GM19463 (cell line): ENCODE results near the gene RNF41.

Source experiments
- ATAC-seq: cut with Tn5 transposase; IDR thresholded peaks from one replicate; pipeline ENCODE4 v1.9.1; 2021; ENCODE audit warnings: mild to moderate bottlenecking, moderate library complexity; ENCODE audit not compliant: unreplicated experiment

RNF41 gene

DNA sequence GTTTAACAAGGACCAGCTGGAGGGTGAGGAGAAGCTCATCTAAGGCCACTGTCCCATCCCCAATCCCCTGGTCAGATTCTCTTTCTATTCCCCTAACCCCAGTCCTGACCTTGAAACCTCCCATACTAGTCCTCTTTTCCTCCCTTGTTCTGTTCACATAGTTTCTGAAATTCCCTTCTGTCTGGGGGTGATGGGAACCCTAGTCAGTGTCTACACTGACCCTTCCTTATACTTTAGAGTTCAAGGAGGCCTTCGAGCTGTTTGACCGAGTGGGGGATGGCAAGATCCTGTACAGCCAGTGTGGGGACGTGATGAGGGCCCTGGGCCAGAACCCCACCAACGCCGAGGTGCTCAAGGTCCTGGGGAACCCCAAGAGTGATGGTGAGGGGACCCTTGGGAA is 66.9 kb downstream of the RNF41 start:
- no peak for ATAC-seq

DNA sequence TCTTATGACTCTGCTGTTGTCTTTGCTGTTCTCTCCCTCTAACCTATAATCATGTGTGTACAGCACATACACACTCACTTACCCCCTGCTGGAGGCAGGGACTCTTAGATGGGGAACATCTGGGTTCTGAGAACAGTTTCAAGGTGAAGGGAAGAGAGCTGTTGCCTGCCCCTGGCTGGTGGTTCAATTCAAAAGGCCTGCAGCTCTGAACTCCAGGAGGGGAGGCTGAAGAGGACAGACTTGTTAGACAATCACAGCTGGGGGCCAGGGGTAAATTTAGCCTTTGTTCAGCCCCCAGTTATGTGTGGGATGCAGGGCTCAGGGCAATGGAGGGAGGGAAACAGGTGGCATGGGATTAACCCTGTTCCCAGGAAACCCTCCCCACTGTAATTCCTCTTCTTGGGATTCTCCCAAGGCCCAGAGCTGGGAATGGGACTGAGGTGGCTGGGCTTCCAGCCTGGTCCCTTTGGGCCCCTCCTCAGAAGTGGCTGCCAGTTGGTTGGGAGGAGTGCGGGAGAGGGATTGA is 67.4 kb downstream of the RNF41 start:
- no peak for ATAC-seq

DNA sequence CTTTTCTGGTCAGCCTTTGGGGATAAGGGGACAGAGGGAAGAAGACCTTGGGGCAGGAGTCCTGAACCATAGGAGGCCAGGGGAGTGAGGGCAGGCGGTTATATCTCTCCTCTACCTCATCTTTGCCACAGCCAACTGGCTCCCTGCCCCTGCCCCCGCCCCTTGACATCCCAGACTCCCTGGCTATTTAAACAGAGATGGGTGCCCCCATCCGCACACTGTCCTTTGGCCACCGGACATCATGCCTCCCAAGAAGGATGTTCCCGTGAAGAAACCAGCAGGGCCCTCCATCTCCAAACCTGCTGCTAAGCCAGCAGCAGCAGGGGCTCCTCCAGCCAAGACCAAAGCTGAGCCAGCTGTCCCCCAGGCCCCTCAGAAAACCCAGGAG is 68.0 kb downstream of the RNF41 start:
- no peak for ATAC-seq

DNA sequence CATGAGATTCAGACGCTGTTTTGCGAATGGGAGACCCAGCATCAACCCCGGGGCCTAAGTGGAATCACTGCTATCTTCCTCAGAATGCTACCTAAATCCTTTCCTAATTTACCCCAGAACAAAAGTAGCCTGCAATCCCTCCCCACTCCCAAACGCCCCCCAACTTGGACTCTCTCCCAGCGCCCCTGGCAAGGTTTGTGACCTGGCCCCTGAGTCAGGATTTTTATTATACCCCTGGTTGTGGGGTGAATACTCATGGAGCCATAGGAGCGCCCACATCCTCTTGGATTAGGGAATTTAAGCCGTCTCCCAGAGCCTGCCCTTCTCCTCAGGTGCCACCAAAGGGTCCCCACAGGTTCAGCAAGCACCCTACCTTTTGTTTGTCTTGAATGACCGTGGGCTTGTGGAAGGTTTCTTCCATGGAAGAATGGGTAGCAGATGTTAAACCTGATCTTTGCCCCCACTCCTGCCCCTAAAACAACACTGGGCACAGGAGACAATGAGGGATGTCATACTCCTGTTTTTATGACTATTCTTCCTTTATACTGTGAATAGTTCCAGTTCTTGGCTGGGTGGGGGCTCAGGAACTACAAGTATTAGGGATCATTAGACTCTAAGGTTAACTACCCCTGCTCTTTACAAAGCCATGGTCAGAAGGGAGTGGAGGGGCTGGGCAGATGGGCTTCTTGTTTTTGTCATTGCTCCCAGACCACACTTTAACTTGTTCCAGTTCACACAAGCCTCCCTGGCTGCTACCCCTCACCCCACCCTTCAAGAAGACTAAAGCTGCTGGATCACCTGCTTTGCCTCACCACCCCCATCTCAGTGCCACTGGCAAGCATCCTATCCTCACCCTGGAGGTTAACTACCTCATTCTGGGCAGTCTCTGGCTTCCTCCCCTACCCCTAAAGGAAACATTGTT is 68.7 kb downstream of the RNF41 start:
- no peak for ATAC-seq
